Measurements from ENCODE around the gene CHRM1. TPM values are rescaled to one million over a fixed set of nuclear protein-coding genes. Genes with fewer than 3 reads are reported as not detected.
"Not testable (repeated sequence)": the region's sequence is repeated elsewhere in the genome, so short reads cannot be mapped to it uniquely, and the experiment has no call there.

The CHRM1 gene
- total and polyA plus RNA-seq, 4 donors, result 0.38 to 1.5 (median 1.2) TPM

GRCh38 chr11:62957147-62957546, 36.0 kb upstream of the CHRM1 start:
- Histone ChIP-seq H3K9ac (ENCODE audit: insufficient read depth in 1 of 2, low read length in 2 of 2) (no peak overlapping the region), H3K27ac (ENCODE audit: low read depth in 1 of 2, low read length in 1 of 2) (no peak overlapping the region), H3K9me3 (ENCODE audit: control insufficient read depth in 4 of 4, insufficient read depth in 3 of 4, low read length in 3 of 4) (no peaks in the 10 kb centered on the region), H3K4me1 (ENCODE audit: control insufficient read depth in 5 of 5, insufficient read depth in 5 of 5, low read length in 5 of 5) (peaks cover 0 to 11% (median 7%) of the 10 kb centered on the region in 5 donors), H3K4me3 (no peak overlapping the region), H3K36me3 (ENCODE audit: control insufficient read depth in 4 of 4, insufficient read depth in 4 of 4, low read length in 4 of 4) (no peaks in the 10 kb centered on the region), H3K27me3 (ENCODE audit: control insufficient read depth in 3 of 3, insufficient read depth in 3 of 3, low read length in 2 of 3) (no peaks in the 10 kb centered on the region)
- TF ChIP-seq, protein P1, sequence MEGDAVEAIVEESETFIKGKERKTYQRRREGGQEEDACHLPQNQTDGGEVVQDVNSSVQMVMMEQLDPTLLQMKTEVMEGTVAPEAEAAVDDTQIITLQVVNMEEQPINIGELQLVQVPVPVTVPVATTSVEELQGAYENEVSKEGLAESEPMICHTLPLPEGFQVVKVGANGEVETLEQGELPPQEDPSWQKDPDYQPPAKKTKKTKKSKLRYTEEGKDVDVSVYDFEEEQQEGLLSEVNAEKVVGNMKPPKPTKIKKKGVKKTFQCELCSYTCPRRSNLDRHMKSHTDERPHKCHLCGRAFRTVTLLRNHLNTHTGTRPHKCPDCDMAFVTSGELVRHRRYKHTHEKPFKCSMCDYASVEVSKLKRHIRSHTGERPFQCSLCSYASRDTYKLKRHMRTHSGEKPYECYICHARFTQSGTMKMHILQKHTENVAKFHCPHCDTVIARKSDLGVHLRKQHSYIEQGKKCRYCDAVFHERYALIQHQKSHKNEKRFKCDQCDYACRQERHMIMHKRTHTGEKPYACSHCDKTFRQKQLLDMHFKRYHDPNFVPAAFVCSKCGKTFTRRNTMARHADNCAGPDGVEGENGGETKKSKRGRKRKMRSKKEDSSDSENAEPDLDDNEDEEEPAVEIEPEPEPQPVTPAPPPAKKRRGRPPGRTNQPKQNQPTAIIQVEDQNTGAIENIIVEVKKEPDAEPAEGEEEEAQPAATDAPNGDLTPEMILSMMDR (IDR thresholded peaks at IDR 0.05; ENCODE audit: control extremely low read depth, extremely low read depth), result no peak
- no peak for ATAC-seq (ENCODE audit: insufficient read depth, low FRiP score)
- WGBS, 2 donors, result 95 to 98% methylated on average over 2 of the region's 2 CpGs
- DNase-seq, result no peak

DNA sequence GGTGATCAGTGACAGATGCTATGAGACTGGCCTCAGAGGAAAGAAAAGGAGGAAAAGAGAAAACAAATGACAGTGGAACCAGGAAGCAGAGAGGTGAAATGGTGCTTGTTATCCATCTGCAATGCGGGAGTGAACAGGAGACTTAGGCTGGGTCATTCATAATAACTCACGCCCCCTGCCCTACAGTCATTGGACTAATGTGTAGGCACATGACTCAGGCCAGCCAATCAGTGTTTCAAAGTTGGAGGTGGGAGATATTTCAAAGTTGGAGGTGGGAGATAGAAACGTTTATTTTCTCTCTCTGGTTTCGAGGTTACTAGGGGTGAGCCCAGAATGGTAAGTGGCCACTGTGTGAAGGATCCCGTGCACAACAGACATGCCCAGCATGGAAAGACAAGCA, 33.3 kb upstream of the CHRM1 start:
- Histone ChIP-seq H3K9ac (ENCODE audit: insufficient read depth in 1 of 2, low read length in 2 of 2) (no peak overlapping the region), H3K27me3 (ENCODE audit: control insufficient read depth in 3 of 3, insufficient read depth in 3 of 3, low read length in 2 of 3) (no peaks in the 10 kb centered on the region), H3K27ac (ENCODE audit: low read depth in 1 of 2, low read length in 1 of 2) (no peak overlapping the region), H3K9me3 (ENCODE audit: control insufficient read depth in 4 of 4, insufficient read depth in 3 of 4, low read length in 3 of 4) (no peaks in the 10 kb centered on the region), H3K4me1 (ENCODE audit: control insufficient read depth in 5 of 5, insufficient read depth in 5 of 5, low read length in 5 of 5) (peaks cover 0 to 11% (median 6%) of the 10 kb centered on the region in 5 donors), H3K36me3 (ENCODE audit: control insufficient read depth in 4 of 4, insufficient read depth in 4 of 4, low read length in 4 of 4) (no peaks in the 10 kb centered on the region), H3K4me3 (no peak overlapping the region)
- WGBS, 2 donors, result 80 to 85% methylated on average over 5 of the region's 5 CpGs
- DNase-seq (no peak), ATAC-seq (ENCODE audit: insufficient read depth, low FRiP score) (no peak)
- TF ChIP-seq, protein P1 (IDR thresholded peaks at IDR 0.05; ENCODE audit: control extremely low read depth, extremely low read depth), result no peak

- Histone ChIP-seq H3K4me3 (no peak overlapping the region), H3K27me3 (ENCODE audit: control insufficient read depth in 3 of 3, insufficient read depth in 3 of 3, low read length in 2 of 3) (no peaks in the 10 kb centered on the region), H3K27ac (ENCODE audit: low read depth in 1 of 2, low read length in 1 of 2) (no peak overlapping the region), H3K9ac (ENCODE audit: insufficient read depth in 1 of 2, low read length in 2 of 2) (no peak overlapping the region), H3K36me3 (ENCODE audit: control insufficient read depth in 4 of 4, insufficient read depth in 4 of 4, low read length in 4 of 4) (no peaks in the 10 kb centered on the region), H3K9me3 (ENCODE audit: control insufficient read depth in 4 of 4, insufficient read depth in 3 of 4, low read length in 3 of 4) (no peaks in the 10 kb centered on the region), H3K4me1 (ENCODE audit: control insufficient read depth in 5 of 5, insufficient read depth in 5 of 5, low read length in 5 of 5) (peaks cover 0 to 4% (median 2%) of the 10 kb centered on the region in 5 donors)
- 89 to 93% methylated on average over 4 of the region's 4 CpGs for WGBS, 2 donors
- ATAC-seq (ENCODE audit: insufficient read depth, low FRiP score) (no peak), DNase-seq (no peak)
- TF ChIP-seq, protein P1 (IDR thresholded peaks at IDR 0.05; ENCODE audit: control extremely low read depth, extremely low read depth), result no peak
These were observed 32.6 kb upstream of the CHRM1 start for GRCh38 chr11:62953811-62954210.

- no peaks in the 10 kb centered on the region for H3K27me3 ChIP-seq (ENCODE audit: control insufficient read depth in 3 of 3, insufficient read depth in 3 of 3, low read length in 2 of 3)
- no peak overlapping the region for H3K9ac ChIP-seq (ENCODE audit: insufficient read depth in 1 of 2, low read length in 2 of 2)
- 80 to 84% methylated on average over 7 of the region's 7 CpGs for WGBS, 2 donors
- no peaks in the 10 kb centered on the region for H3K36me3 ChIP-seq (ENCODE audit: control insufficient read depth in 4 of 4, insufficient read depth in 4 of 4, low read length in 4 of 4)
- no peak overlapping the region for H3K4me3 ChIP-seq
- no peaks in the 10 kb centered on the region for H3K4me1 ChIP-seq (ENCODE audit: control insufficient read depth in 5 of 5, insufficient read depth in 5 of 5, low read length in 5 of 5)
- TF ChIP-seq, protein P1 (IDR thresholded peaks at IDR 0.05; ENCODE audit: control extremely low read depth, extremely low read depth), result no peak
- H3K27ac ChIP-seq (ENCODE audit: low read depth in 1 of 2, low read length in 1 of 2), result no peak overlapping the region
- DNase-seq, result no peak
- H3K9me3 ChIP-seq (ENCODE audit: control insufficient read depth in 4 of 4, insufficient read depth in 3 of 4, low read length in 3 of 4), result no peaks in the 10 kb centered on the region
- ATAC-seq (ENCODE audit: insufficient read depth, low FRiP score), result no peak
These were observed 27.7 kb upstream of the CHRM1 start for GRCh38 chr11:62948765-62949320.

GRCh38 chr11:62945538-62945937, 24.4 kb upstream of the CHRM1 start:
- not testable (repeated sequence) for H3K4me1 ChIP-seq (ENCODE audit: control insufficient read depth in 5 of 5, insufficient read depth in 5 of 5, low read length in 5 of 5); H3K27me3 ChIP-seq (ENCODE audit: control insufficient read depth in 3 of 3, insufficient read depth in 3 of 3, low read length in 2 of 3); H3K27ac ChIP-seq (ENCODE audit: low read depth in 1 of 2, low read length in 1 of 2); H3K4me3 ChIP-seq; H3K36me3 ChIP-seq (ENCODE audit: control insufficient read depth in 4 of 4, insufficient read depth in 4 of 4, low read length in 4 of 4); H3K9ac ChIP-seq (ENCODE audit: insufficient read depth in 1 of 2, low read length in 2 of 2); DNase-seq; ATAC-seq (ENCODE audit: insufficient read depth, low FRiP score); H3K9me3 ChIP-seq (ENCODE audit: control insufficient read depth in 4 of 4, insufficient read depth in 3 of 4, low read length in 3 of 4)
- WGBS, 2 donors, result 96 to 97% methylated on average over 10 of the region's 10 CpGs

Measured in lung (tissue), 12 donors.